WTC11 (cell line): Measurements from ENCODE around the gene NTRK1. TPM values are rescaled to one million over a fixed set of nuclear protein-coding genes. Genes with fewer than 3 reads are reported as not detected.

Source experiments
- ATAC-seq: fragments of 200-7000 bp; cut with Tn5 transposase; 2 replicates; pipeline ENCODE4 v1.10.0; 2021; ENCODE audit warnings: mild to moderate bottlenecking, moderate library complexity
- CTCF ChIA-PET: fragments of 300-600 bp; sonication (Branson Sonifier 250); formaldehyde crosslinking; loops from one replicate; lab custom pipeline; 2021; ENCODE audit warnings: antibody characterized with exemption; lab: Charles Lee
- POLR2A ChIA-PET: fragments of 350-600 bp; sonication (Branson Sonifier 250); formaldehyde crosslinking; loops from one replicate; lab custom pipeline; 2021; ENCODE audit warnings: antibody characterized with exemption; lab: Charles Lee
- DNase-seq: peaks from one replicate; pipeline ENCODE4 v3.0.0; 2021; ENCODE audit warnings: low spot score
- H3K27ac Mint-ChIP-seq: 2 replicates; pipeline ENCODE4 v1.8.0; 2021; ENCODE audit warnings: mixed read lengths
- H3K27me3 Mint-ChIP-seq: 2 replicates; pipeline ENCODE4 v1.8.0; 2021; ENCODE audit warnings: low read depth, mild to moderate bottlenecking, moderate library complexity, mixed read lengths
- H3K36me3 Mint-ChIP-seq: 2 replicates; pipeline ENCODE4 v1.8.0; 2021; ENCODE audit warnings: mixed read lengths
- H3K4me1 Mint-ChIP-seq: 2 replicates; pipeline ENCODE4 v1.8.0; 2022; ENCODE audit warnings: mixed read lengths
- H3K4me3 Mint-ChIP-seq: 2 replicates; pipeline ENCODE4 v1.8.0; 2021; ENCODE audit warnings: mild to moderate bottlenecking, moderate library complexity, mixed read lengths
- H3K9me3 Mint-ChIP-seq: 2 replicates; pipeline ENCODE4 v1.8.0; 2021; ENCODE audit warnings: mixed read lengths
- CBFB ChIP-seq: sonication (generic); formaldehyde crosslinking; IDR thresholded peaks from 2 replicates; pipeline ENCODE4 v1.8.1; 2022; ENCODE audit warnings: mild to moderate bottlenecking, low read depth, missing genetic modification reagents
- CREB1 ChIP-seq: sonication (generic); formaldehyde crosslinking; IDR thresholded peaks from 2 replicates; pipeline ENCODE4 v1.8.0; 2023; ENCODE audit warnings: mild to moderate bottlenecking, missing genetic modification reagents
- FOXJ3 ChIP-seq: sonication (generic); formaldehyde crosslinking; IDR thresholded peaks from 2 replicates; pipeline ENCODE4 v1.9.0; 2021; ENCODE audit warnings: missing genetic modification reagents, mild to moderate bottlenecking, borderline replicate concordance
- FOXK1 ChIP-seq: sonication (generic); formaldehyde crosslinking; IDR thresholded peaks from 2 replicates; pipeline ENCODE4 v1.8.0; 2022; ENCODE audit warnings: mild to moderate bottlenecking, moderate library complexity, missing genetic modification reagents
- NFATC4 ChIP-seq: fragments of 250-450 bp; sonication (Bioruptor Pico); IDR thresholded peaks from 2 replicates; pipeline ENCODE4 v1.9.0; 2021; ENCODE audit warnings: mild to moderate bottlenecking
- NFYB ChIP-seq: sonication (generic); formaldehyde crosslinking; conservative IDR thresholded peaks from 2 replicates; pipeline ENCODE4 v1.8.0; 2022; ENCODE audit warnings: low read depth, missing genetic modification reagents
- NR3C1 ChIP-seq: sonication (generic); formaldehyde crosslinking; conservative IDR thresholded peaks from 2 replicates; pipeline ENCODE4 v1.8.1; 2023; ENCODE audit warnings: low read depth, mild to moderate bottlenecking, missing genetic modification reagents
- PRRX2 ChIP-seq: fragments of 250-450 bp; sonication (Bioruptor Pico); IDR thresholded peaks from 2 replicates; pipeline ENCODE4 v1.8.0; 2021; ENCODE audit warnings: mild to moderate bottlenecking
- SMAD4 ChIP-seq: sonication (generic); formaldehyde crosslinking; IDR thresholded peaks from 2 replicates; pipeline ENCODE4 v1.8.0; 2022; ENCODE audit warnings: mild to moderate bottlenecking, missing genetic modification reagents
- TCF7 ChIP-seq: sonication (generic); formaldehyde crosslinking; IDR thresholded peaks from 2 replicates; pipeline ENCODE4 v1.8.0; 2022; ENCODE audit warnings: mild to moderate bottlenecking, low read depth, missing genetic modification reagents, moderate library complexity
- TEAD1 ChIP-seq: sonication (generic); formaldehyde crosslinking; IDR thresholded peaks from 2 replicates; pipeline ENCODE4 v1.8.0; 2022; ENCODE audit warnings: mild to moderate bottlenecking, missing genetic modification reagents
- ZNF317 ChIP-seq: sonication (generic); formaldehyde crosslinking; IDR thresholded peaks from 2 replicates; pipeline ENCODE4 v1.8.1; 2023; ENCODE audit warnings: low read depth, mild to moderate bottlenecking, moderate library complexity, missing genetic modification reagents, borderline replicate concordance
- ZNF396 ChIP-seq: fragments of 250-450 bp; sonication (Bioruptor Pico); IDR thresholded peaks from 2 replicates; pipeline ENCODE4 v1.8.0; 2021; ENCODE audit warnings: mild to moderate bottlenecking, moderate library complexity, borderline replicate concordance
- ZNF416 ChIP-seq: fragments of 250-450 bp; sonication (Bioruptor Pico); IDR thresholded peaks from 2 replicates; pipeline ENCODE4 v1.9.0; 2021; ENCODE audit warnings: mild to moderate bottlenecking, inconsistent platforms
- total RNA-seq: library from RNA; stranded (reverse); gene quantifications from 3 replicates; pipeline ENCODE4 v1.2.3, GENCODE V29; 2021
- TF ChIP-seq, protein P1 (sequence below): sonication (generic); formaldehyde crosslinking; conservative IDR thresholded peaks from 2 replicates; pipeline ENCODE4 v1.8.1; 2022; ENCODE audit warnings: mild to moderate bottlenecking, missing genetic modification reagents
- TF ChIP-seq, protein P2 (sequence below): sonication (generic); formaldehyde crosslinking; IDR thresholded peaks from 2 replicates; pipeline ENCODE4 v1.8.1; 2023; ENCODE audit warnings: mild to moderate bottlenecking, missing genetic modification reagents
- TF ChIP-seq, protein P3 (sequence below): fragments of 250-450 bp; sonication (Bioruptor Pico); IDR thresholded peaks from 2 replicates; pipeline ENCODE4 v2.1.2; 2022; ENCODE audit warnings: mild to moderate bottlenecking, moderate library complexity
- TF ChIP-seq, protein P4 (sequence below): sonication (generic); formaldehyde crosslinking; IDR thresholded peaks from 2 replicates; pipeline ENCODE4 v1.8.1; 2023; ENCODE audit warnings: mild to moderate bottlenecking, missing genetic modification reagents, moderate library complexity
- TF ChIP-seq, protein P5 (sequence below): sonication (generic); formaldehyde crosslinking; IDR thresholded peaks from 2 replicates; pipeline ENCODE4 v1.8.0; 2022; ENCODE audit warnings: mild to moderate bottlenecking, missing genetic modification reagents
- TF ChIP-seq, protein P6 (sequence below): fragments of 250-450 bp; sonication (Bioruptor Pico); IDR thresholded peaks from 2 replicates; pipeline ENCODE4 v1.9.0; 2021; ENCODE audit warnings: mild to moderate bottlenecking
- TF ChIP-seq, protein P7 (sequence below): fragments of 250-450 bp; sonication (Bioruptor Pico); conservative IDR thresholded peaks from 2 replicates; pipeline ENCODE4 v1.9.0; 2021; ENCODE audit warnings: mild to moderate bottlenecking

Gene NTRK1
- total RNA-seq, 1 experiment from 2014 or later = 0.42 TPM

DNA sequence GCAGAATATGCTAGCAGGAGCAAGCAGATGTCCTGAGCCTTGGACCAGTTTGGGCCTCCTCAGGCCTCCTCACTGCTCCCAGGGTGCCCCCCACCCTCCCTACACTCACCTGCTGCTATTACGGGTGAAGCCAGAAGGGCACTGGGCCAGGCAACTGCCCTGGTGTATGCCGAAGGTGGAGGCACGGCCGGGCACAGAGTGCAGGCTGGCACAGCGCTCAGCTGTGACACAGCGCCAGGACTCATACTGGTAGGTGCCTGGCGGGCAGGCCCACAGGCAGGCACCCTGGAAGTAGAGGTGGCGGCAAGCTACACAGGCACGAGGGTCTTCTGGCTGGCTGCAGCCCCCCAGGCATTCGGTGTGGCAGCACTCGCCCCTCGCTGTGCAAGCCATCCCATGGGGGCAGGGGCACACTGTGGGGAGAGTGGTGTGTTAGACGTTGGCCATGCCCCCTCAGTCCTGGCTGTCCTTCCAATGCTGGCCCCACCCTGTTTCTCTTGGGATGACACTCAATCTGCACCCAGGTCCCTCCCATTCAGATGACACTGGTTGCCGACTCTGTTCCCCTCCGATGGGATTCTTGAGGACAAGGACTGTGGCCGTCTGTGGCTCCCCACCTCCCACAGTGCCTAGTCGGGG lies 8.8 kb upstream of the NTRK1 start:
- no peak overlapping the region for H3K27ac Mint-ChIP-seq
- ChIA-PET POLR2A (no interaction called here), CTCF (interaction anchor here (1.1 to 3.5 kb wide), 2 partner anchors 14 to 41 kb away, joined by 5 to 17 read pairs; no protein-coding TSS in a partner anchor)
- TF ChIP-seq ZNF416 (CRISPR knock-in tag) (no peak), TCF7 (CRISPR knock-in tag) (no peak), FOXK1 (CRISPR knock-in tag) (no peak), SMAD4 (CRISPR knock-in tag) (no peak), CBFB (CRISPR knock-in tag) (no peak), NFYB (no peak), NFATC4 (no peak), PRRX2 (CRISPR knock-in tag) (no peak), ZNF396 (CRISPR knock-in tag) (no peak), CREB1 (CRISPR knock-in tag) (no peak), FOXJ3 (CRISPR knock-in tag) (no peak), NR3C1 (CRISPR knock-in tag) (no peak), ZNF317 (CRISPR knock-in tag) (no peak), TEAD1 (no peak)
- TF ChIP-seq, protein P1, sequence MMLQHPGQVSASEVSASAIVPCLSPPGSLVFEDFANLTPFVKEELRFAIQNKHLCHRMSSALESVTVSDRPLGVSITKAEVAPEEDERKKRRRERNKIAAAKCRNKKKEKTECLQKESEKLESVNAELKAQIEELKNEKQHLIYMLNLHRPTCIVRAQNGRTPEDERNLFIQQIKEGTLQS (CRISPR knock-in tag) = no peak
- TF ChIP-seq, protein P2, sequence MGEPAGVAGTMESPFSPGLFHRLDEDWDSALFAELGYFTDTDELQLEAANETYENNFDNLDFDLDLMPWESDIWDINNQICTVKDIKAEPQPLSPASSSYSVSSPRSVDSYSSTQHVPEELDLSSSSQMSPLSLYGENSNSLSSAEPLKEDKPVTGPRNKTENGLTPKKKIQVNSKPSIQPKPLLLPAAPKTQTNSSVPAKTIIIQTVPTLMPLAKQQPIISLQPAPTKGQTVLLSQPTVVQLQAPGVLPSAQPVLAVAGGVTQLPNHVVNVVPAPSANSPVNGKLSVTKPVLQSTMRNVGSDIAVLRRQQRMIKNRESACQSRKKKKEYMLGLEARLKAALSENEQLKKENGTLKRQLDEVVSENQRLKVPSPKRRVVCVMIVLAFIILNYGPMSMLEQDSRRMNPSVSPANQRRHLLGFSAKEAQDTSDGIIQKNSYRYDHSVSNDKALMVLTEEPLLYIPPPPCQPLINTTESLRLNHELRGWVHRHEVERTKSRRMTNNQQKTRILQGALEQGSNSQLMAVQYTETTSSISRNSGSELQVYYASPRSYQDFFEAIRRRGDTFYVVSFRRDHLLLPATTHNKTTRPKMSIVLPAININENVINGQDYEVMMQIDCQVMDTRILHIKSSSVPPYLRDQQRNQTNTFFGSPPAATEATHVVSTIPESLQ = no peak
- TF ChIP-seq, protein P3, sequence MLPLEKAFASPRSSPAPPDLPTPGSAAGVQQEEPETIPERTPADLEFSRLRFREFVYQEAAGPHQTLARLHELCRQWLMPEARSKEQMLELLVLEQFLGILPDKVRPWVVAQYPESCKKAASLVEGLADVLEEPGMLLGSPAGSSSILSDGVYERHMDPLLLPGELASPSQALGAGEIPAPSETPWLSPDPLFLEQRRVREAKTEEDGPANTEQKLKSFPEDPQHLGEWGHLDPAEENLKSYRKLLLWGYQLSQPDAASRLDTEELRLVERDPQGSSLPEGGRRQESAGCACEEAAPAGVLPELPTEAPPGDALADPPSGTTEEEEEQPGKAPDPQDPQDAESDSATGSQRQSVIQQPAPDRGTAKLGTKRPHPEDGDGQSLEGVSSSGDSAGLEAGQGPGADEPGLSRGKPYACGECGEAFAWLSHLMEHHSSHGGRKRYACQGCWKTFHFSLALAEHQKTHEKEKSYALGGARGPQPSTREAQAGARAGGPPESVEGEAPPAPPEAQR (CRISPR knock-in tag) = no peak
- TF ChIP-seq, protein P4, sequence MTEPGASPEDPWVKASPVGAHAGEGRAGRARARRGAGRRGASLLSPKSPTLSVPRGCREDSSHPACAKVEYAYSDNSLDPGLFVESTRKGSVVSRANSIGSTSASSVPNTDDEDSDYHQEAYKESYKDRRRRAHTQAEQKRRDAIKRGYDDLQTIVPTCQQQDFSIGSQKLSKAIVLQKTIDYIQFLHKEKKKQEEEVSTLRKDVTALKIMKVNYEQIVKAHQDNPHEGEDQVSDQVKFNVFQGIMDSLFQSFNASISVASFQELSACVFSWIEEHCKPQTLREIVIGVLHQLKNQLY (CRISPR knock-in tag) = no peak
- TF ChIP-seq, protein P5, sequence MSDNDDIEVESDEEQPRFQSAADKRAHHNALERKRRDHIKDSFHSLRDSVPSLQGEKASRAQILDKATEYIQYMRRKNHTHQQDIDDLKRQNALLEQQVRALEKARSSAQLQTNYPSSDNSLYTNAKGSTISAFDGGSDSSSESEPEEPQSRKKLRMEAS (CRISPR knock-in tag) = no peak
- no peaks in the 10 kb centered on the region for H3K9me3 Mint-ChIP-seq
- H3K4me1 Mint-ChIP-seq = peaks cover 10% of the 10 kb centered on the region
- H3K36me3 Mint-ChIP-seq = no peaks in the 10 kb centered on the region
- no peak for ATAC-seq
- H3K4me3 Mint-ChIP-seq = no peak overlapping the region
- DNase-seq = no peak
- H3K27me3 Mint-ChIP-seq = peaks cover 89% of the 10 kb centered on the region

DNA sequence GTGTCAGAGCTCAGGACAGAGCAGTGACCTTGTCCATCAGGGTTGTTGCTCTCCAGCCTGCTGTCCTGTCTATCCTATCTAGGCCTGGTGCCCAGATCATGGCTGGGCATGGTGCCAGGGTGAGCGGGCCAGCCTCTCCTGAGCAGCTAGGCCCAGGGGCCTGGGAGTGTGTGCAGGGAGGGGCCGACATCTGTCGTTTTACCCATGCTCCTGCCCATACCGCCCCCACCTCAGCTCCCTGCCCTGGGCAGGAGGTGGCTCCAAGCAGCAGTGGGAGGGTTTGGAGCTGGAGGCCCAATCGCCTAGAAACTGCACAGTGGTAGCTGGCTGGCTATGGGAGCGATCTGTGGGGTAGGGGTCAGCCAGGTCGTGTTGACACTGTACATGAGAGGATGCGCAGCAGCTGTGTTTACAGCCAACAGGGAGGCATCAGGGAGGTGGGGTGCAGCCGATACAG lies 8.2 kb upstream of the NTRK1 start:
- peaks cover 10% of the 10 kb centered on the region for H3K4me1 Mint-ChIP-seq
- H3K27ac Mint-ChIP-seq = no peak overlapping the region
- H3K4me3 Mint-ChIP-seq = no peak overlapping the region
- no peaks in the 10 kb centered on the region for H3K9me3 Mint-ChIP-seq
- ChIA-PET CTCF (interaction anchor here (0.8 to 3.5 kb wide), 4 partner anchors 12 to 163 kb away, joined by 3 to 17 read pairs (median 6); no protein-coding TSS in a partner anchor), POLR2A (no interaction called here)
- ATAC-seq (no peak), DNase-seq (no peak)
- peaks cover 89% of the 10 kb centered on the region for H3K27me3 Mint-ChIP-seq
- H3K36me3 Mint-ChIP-seq = no peaks in the 10 kb centered on the region
- TF ChIP-seq, protein P6, sequence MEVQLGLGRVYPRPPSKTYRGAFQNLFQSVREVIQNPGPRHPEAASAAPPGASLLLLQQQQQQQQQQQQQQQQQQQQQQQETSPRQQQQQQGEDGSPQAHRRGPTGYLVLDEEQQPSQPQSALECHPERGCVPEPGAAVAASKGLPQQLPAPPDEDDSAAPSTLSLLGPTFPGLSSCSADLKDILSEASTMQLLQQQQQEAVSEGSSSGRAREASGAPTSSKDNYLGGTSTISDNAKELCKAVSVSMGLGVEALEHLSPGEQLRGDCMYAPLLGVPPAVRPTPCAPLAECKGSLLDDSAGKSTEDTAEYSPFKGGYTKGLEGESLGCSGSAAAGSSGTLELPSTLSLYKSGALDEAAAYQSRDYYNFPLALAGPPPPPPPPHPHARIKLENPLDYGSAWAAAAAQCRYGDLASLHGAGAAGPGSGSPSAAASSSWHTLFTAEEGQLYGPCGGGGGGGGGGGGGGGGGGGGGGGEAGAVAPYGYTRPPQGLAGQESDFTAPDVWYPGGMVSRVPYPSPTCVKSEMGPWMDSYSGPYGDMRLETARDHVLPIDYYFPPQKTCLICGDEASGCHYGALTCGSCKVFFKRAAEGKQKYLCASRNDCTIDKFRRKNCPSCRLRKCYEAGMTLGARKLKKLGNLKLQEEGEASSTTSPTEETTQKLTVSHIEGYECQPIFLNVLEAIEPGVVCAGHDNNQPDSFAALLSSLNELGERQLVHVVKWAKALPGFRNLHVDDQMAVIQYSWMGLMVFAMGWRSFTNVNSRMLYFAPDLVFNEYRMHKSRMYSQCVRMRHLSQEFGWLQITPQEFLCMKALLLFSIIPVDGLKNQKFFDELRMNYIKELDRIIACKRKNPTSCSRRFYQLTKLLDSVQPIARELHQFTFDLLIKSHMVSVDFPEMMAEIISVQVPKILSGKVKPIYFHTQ (CRISPR knock-in tag) = no peak
- TF ChIP-seq, protein P7, sequence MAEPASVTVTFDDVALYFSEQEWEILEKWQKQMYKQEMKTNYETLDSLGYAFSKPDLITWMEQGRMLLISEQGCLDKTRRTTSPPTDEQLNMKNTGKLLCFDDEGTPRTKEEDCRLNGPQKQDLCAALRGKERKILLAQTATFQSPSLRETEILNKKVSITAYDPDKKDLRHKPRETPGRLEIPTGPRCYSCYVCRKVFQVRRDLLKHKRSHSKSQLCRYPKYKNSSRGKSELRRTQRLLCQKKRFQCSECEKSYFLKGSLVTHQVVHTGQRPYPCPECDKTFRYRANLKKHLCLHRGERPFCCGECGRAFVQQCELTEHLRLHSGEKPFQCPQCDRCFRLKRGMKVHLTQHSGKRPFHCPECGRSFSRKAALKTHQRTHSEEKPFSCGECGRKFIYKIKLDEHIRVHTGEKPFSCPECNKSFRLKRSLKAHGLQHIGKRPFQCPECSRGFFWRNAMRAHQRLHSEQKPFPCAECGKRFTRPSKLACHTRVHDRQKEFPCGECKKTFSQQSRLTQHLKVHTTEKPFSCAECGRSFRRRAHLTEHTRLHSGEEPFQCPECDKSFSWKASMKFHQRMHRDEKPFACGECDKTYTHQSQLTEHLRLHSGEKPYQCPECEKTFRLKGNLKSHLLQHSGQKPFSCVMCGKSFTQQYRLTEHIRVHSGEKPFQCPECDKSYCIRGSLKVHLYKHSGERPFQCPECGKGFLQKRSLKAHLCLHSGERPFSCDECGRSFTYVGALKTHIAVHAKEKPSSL (CRISPR knock-in tag) = no peak
- TF ChIP-seq SMAD4 (CRISPR knock-in tag) = no peak
